Large intestine (tissue), 3 donors: Measurements from ENCODE around the gene DUSP10. TPM values are rescaled to one million over a fixed set of nuclear protein-coding genes. Genes with fewer than 3 reads are reported as not detected.

Experiments
- DNase-seq, 2 donors: peaks; one replicate each; pipeline versions ENCODE4 v3.0.0 to v3.0.0-alpha.2; 2013
- H3K27ac ChIP-seq: one replicate; pipeline ENCODE4 v1.5.1; 2013; ENCODE audit warnings: low read length
- H3K27me3 ChIP-seq: 2 replicates; pipeline ENCODE4 v1.6.1; 2013; ENCODE audit warnings: low read length; ENCODE audit not compliant: control insufficient read depth, insufficient read depth
- H3K36me3 ChIP-seq: 2 replicates; pipeline ENCODE4 v1.6.1; 2013; ENCODE audit warnings: low read length; ENCODE audit not compliant: control insufficient read depth, insufficient read depth
- H3K4me1 ChIP-seq: one replicate; pipeline ENCODE4 v1.6.1; 2013; ENCODE audit warnings: low read length; ENCODE audit not compliant: control insufficient read depth, insufficient read depth
- H3K4me3 ChIP-seq: one replicate; pipeline ENCODE4 v1.5.1; 2013; ENCODE audit warnings: low read length
- H3K9me3 ChIP-seq: one replicate; pipeline ENCODE4 v1.6.1; 2013; ENCODE audit warnings: mild to moderate bottlenecking, low read depth, low read length, moderate library complexity; ENCODE audit not compliant: control insufficient read depth
- WGBS: methylation state at CpG from one replicate; pipeline ENCODE4 v1.1.5; 2013; ENCODE audit warnings: low lambda C conversion rate; ENCODE audit not compliant: insufficient coverage; 5-methylcytosine and 5-hydroxymethylcytosine counted together
- polyA plus RNA-seq: library from polyadenylated mRNA; unstranded; fragments of 120-200 nt; gene quantifications from one replicate; pipeline ENCODE4 v1.2.1, GENCODE V29; 2013

The DUSP10 gene
- polyA plus RNA-seq, 1 donor: 4.0 TPM

DNA sequence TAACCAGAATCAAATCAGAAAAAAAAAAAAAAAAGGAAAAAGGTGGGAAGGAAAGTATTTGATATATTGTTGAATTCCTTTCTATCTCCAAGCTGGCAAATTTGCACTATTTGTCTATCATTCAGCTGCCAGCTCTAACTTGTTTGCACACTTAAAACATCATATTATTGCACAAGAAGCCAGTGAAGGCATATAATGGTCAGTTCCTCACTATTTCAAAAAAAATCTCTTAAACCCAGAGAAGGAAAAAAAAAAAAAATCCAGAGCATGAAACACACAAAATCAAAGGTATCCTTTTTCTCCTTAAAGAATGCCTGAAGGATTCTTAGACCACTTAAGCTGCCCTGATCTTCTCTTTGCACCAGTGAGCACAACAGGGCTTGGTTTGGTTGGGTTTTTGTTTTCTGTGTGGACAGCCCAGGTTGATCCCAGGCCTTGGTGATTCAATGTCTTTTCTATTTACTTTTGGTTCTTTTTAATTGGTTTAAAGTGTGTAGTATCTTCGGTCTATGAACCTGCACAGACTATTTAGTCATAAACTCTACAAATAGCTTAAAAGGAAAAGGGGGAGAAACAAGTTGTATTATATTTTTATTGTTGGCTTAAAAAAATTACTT, 40.2 kb downstream of the DUSP10 start:
- no peak overlapping the region for H3K27ac ChIP-seq
- no CpG with 5 or more reads among the region's 1 CpG for WGBS
- H3K36me3 ChIP-seq: peaks cover 14% of the 10 kb centered on the region
- no peaks in the 10 kb centered on the region for H3K27me3 ChIP-seq
- no peaks in the 10 kb centered on the region for H3K9me3 ChIP-seq
- H3K4me1 ChIP-seq: no peaks in the 10 kb centered on the region
- no peak overlapping the region for H3K4me3 ChIP-seq
- DNase-seq: no peak

DNA sequence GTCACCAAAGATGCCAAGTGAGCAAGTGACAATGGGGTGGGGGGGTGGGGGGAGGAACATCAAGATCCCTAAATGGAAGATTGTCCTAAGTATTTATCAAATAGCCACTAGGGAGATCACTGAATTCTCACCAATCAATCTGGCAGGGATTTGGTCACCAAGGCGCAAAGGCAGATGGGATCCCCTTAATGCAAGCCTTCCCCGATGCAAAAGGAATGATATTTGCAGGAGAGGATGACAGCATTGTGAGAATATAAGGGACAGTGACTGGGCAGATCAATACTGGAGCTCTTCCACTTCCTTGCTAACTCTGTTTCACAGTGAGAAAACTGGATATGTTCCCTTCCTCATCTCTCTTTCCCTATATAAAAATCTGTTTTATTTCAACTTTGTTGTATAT, 40.9 kb downstream of the DUSP10 start:
- H3K4me3 ChIP-seq: no peak overlapping the region
- no peaks in the 10 kb centered on the region for H3K9me3 ChIP-seq
- H3K27me3 ChIP-seq: no peaks in the 10 kb centered on the region
- no peak overlapping the region for H3K27ac ChIP-seq
- no peaks in the 10 kb centered on the region for H3K4me1 ChIP-seq
- peaks cover 14% of the 10 kb centered on the region for H3K36me3 ChIP-seq
- no CpG with 5 or more reads among the region's 2 CpGs for WGBS
- no peak for DNase-seq

DNA sequence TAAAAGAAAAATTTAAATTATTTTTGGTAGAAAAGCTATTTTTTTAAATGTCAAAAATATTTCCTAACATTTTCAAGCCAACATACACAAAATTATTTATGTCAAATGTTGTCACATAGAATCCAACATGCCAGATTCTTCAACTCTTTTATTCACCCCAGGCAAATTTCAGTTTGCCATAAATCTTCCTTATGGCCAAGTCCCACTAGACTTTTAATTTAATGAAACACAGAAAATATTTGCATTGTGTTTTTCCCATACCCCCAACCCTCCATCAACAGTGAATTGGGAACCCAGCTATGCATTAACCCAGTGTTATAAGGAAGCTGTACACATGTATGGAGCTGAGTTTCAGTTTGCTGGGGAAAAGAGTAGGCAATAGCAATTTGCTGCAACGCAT, 41.4 kb downstream of the DUSP10 start:
- DNase-seq: no peak
- Histone ChIP-seq H3K9me3 (no peaks in the 10 kb centered on the region), H3K36me3 (peaks cover 11% of the 10 kb centered on the region), H3K27ac (no peak overlapping the region), H3K27me3 (no peaks in the 10 kb centered on the region), H3K4me1 (no peaks in the 10 kb centered on the region), H3K4me3 (no peak overlapping the region)
- WGBS: no CpG with 5 or more reads among the region's 1 CpG

DNA sequence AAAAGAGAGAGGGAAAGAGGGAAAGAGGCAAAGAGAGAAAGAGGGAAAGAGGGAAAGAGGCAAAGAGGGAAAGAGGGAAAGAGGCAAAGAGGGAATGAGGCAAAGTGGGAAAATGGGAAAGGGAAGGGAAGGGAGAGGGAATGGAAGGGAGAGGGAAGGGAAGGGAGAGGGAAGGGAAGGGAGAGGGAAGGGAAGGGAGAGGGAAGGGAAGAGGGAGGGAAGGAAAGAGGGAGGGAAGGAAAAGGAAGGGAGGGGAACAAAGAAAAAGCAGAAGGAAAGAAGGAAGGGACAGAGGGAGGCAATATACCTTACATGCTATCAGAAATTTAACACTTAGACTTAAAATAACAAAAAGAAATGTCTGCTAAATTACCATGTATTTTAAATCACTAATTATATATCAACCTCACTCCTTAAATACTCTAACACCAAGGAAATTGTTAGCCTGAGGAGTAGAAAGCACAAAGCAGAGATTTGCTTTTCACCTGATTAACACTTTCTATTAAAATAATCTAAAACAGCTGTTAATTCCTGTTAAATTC, 41.8 kb downstream of the DUSP10 start:
- H3K4me1 ChIP-seq: no peaks in the 10 kb centered on the region
- no peak overlapping the region for H3K27ac ChIP-seq
- H3K9me3 ChIP-seq: no peaks in the 10 kb centered on the region
- DNase-seq: no peak
- no peak overlapping the region for H3K4me3 ChIP-seq
- H3K36me3 ChIP-seq: peaks cover 9% of the 10 kb centered on the region
- H3K27me3 ChIP-seq: no peaks in the 10 kb centered on the region

DNA sequence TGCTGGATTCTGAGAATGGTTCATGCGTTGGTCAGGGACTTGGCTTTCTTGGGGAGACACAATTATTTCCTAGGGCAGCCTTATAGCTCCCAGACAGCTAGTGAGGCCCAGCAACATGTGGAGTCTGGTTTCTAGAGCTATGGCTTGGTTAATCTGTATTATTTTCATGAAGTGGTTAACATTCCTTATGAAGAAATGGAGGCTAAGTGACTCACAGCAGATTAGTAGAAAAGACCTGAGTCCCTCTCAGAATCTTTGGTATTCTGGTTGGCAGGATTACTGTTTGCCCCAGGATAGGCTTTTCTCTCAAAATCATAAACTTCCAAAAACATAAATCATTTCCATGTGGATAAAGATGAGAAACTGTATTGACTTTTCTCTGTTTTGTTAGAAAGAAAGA, 42.3 kb downstream of the DUSP10 start:
- Histone ChIP-seq H3K27me3 (no peaks in the 10 kb centered on the region), H3K36me3 (peaks cover 9% of the 10 kb centered on the region), H3K4me1 (no peaks in the 10 kb centered on the region), H3K9me3 (no peaks in the 10 kb centered on the region), H3K4me3 (no peak overlapping the region), H3K27ac (no peak overlapping the region)
- DNase-seq: no peak
- no CpG with 5 or more reads among the region's 1 CpG for WGBS

DNA sequence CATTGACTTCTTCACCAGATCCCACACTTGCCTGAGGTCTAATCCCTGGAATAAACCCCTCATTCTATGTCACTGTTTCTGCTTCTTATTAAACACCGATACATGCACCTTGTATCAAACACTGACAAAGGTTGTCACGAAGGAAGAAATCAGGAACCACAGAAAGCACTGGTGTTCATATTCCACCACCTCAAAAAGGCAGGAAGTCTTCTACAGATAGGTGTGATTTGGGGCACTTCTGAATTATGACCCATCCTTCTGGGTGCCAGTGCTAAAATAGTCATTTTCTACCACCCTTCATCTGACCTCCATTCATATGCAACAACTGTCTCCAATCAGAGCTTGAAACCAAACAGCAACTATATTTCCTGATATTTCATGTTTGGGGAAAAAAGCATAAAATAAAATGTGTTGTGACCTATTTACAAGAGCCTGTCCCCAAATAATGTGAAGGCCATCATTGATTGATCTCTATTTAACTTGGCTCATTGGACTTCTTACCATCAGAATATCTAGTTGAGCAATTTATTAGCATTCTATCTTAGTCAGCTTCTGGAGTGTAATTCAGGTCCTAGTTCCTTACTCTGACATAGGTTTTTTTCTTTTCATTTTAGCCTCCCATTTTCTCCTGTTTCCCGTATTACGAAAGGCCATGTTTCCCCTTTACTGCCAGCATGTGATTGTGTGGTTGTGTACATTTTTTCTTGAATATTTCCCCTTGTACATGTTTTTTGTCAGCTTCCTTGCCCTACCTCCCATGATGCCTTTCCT, 43.1 kb downstream of the DUSP10 start:
- 93% methylated on average over 3 of the region's 4 CpGs for WGBS
- no peaks in the 10 kb centered on the region for H3K27me3 ChIP-seq
- H3K4me3 ChIP-seq: no peak overlapping the region
- no peaks in the 10 kb centered on the region for H3K9me3 ChIP-seq
- DNase-seq: no peak
- H3K27ac ChIP-seq: no peak overlapping the region
- H3K36me3 ChIP-seq: peaks cover 9% of the 10 kb centered on the region
- no peaks in the 10 kb centered on the region for H3K4me1 ChIP-seq

DNA sequence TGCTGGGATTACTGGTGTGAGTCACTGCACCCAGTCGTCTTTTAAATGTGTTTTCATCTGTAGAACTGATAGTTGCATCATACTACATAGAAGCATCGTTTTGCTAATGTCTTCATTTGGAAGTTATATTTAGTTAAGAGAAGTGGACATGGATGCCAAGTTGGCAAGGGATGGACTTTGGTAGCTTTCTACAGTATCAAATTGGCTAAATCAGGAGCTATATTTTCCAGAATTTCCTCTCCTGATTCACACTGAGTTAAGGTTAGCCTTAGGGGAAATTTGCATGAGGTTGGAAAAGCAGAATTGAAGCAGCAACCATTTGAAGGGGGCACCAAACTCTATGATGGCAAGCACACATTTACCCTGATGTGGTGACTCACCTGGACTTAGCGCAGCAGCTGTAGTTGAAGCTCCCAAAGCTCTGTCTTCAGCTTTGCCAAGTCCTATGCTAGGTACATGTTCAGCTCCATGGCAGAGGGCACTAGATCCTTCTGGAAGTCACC, 43.9 kb downstream of the DUSP10 start:
- H3K27ac ChIP-seq: no peak overlapping the region
- no peak overlapping the region for H3K4me3 ChIP-seq
- 100% methylated on average over 1 of the region's 3 CpGs for WGBS
- no peak for DNase-seq
- peaks cover 7% of the 10 kb centered on the region for H3K36me3 ChIP-seq
- no peaks in the 10 kb centered on the region for H3K27me3 ChIP-seq
- H3K9me3 ChIP-seq: no peaks in the 10 kb centered on the region
- H3K4me1 ChIP-seq: no peaks in the 10 kb centered on the region

DNA sequence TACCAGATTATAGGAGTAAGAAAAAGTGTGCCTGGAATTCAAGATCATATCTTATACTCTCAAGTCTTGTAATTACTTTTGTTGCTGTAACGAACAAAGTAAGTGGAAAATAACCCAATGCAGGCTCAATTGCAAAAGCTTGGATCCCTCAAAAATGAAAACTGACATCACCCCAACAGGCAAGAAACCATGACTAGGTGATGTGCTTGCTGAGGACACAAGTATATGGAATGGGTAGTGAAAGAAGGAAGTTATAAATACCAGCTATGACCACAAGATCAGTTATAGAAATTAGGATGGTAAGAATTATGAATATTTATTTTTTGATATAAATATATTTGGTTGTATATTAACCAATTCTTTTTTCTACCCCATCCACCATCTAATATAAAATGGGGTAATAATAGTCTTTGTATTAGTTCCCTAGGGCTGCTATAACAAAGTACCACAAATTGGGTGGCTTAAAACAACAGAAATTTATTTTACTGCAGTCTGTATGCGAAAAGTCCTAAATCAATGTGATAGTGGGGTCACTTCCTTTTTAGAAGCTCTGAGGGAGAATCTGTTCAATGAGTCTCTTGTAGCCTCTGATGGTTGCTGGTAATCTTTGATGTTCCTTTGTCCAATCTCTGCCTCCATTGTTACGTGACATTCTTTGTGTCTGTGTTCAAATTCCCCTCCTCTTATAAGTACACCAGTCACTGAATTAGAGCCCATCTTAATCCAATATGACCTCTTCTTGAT, 45.0 kb downstream of the DUSP10 start:
- H3K27ac ChIP-seq: no peak overlapping the region
- DNase-seq: no peak
- H3K4me1 ChIP-seq: no peaks in the 10 kb centered on the region
- no peaks in the 10 kb centered on the region for H3K9me3 ChIP-seq
- H3K36me3 ChIP-seq: no peaks in the 10 kb centered on the region
- 83% methylated on average over 1 of the region's 3 CpGs for WGBS
- no peak overlapping the region for H3K4me3 ChIP-seq
- no peaks in the 10 kb centered on the region for H3K27me3 ChIP-seq

DNA sequence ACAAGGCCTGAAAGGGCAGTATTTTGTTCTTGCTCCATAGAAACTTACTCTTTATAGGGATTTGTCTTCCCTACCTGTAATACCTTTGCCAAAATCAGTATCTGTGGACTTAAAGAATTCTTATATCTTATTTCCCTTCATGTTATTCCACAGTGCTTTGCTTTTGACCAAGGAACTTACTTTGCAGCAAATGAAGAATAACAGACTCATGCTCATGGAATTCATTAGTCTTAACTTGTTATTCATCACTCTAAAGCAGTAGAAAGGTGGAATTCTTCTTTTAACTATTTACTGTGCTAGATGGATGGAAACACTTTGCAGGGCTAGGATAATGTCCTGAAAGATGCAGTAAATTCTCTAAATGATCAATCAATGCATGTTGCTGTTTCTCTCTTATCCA, 45.9 kb downstream of the DUSP10 start:
- Histone ChIP-seq H3K36me3 (no peaks in the 10 kb centered on the region), H3K27ac (no peak overlapping the region), H3K27me3 (no peaks in the 10 kb centered on the region), H3K4me1 (no peaks in the 10 kb centered on the region), H3K4me3 (no peak overlapping the region), H3K9me3 (no peaks in the 10 kb centered on the region)
- DNase-seq: no peak

DNA sequence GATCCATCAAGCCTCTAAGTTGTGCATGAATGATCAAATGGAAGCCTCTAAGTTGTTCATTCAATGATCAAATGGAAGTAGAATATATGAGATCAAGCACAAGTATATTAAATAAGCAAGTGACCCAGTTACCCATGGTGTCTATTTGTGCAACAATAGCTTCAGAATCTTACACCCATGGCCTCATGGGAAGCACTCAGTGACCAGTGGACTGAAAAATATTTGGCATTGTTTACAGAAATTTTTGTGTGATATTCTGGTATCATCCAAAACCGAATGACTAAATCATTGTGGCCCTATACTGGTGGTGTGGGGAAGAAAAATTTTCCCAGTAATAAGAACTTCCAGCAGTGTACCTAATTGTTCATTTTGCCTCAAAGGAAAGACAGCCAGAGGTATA, 46.6 kb downstream of the DUSP10 start:
- DNase-seq: no peak

More for the DNA sequence above, 46.6 kb downstream of the DUSP10 start:
- Histone ChIP-seq H3K4me3 (no peak overlapping the region), H3K9me3 (no peaks in the 10 kb centered on the region), H3K36me3 (no peaks in the 10 kb centered on the region), H3K27me3 (no peaks in the 10 kb centered on the region), H3K4me1 (no peaks in the 10 kb centered on the region), H3K27ac (no peak overlapping the region)
- WGBS: 80% methylated on average over 1 of the region's 1 CpG
